Gastrocnemius medialis (tissue), 4 donors: ENCODE results near the gene SLC16A3. TPM values are rescaled to one million over a fixed set of nuclear protein-coding genes. Genes with fewer than 3 reads are reported as not detected.

Source experiments
- ATAC-seq, 2 donors: fragments of 150-250 bp; one replicate each; pipeline ENCODE4 v1.9.1; 2016
- DNase-seq, 2 donors: peaks; one replicate each; pipeline ENCODE4 v3.0.0-alpha.2; 2019
- H3K27ac ChIP-seq, 4 donors: fragments of 200-600 bp; sonication (generic); 1 replicate in 1 of 4; 2 replicates in 3 of 4; pipeline ENCODE4 v1.5.1; 2016 to 2018; ENCODE audit warnings: mild to moderate bottlenecking in 2 of 4, moderate library complexity in 1 of 4
- H3K27me3 ChIP-seq, 3 donors: fragments of 200-600 bp; sonication (generic) in 2 of 3; 1 replicate in 1 of 3; 2 replicates in 2 of 3; pipeline versions ENCODE4 v1.5.1 to v1.6.0; 2016 to 2019; ENCODE audit warnings: mild to moderate bottlenecking in 1 of 3, moderate library complexity in 1 of 3
- H3K36me3 ChIP-seq, 2 donors: fragments of 200-600 bp; sonication (generic) in 1 of 2; one replicate each; pipeline ENCODE4 v1.5.1; 2017 to 2018
- H3K4me1 ChIP-seq, 2 donors: fragments of 200-600 bp; sonication (generic) in 1 of 2; one replicate each; pipeline ENCODE4 v1.5.1; 2016 to 2017; ENCODE audit warnings: mild to moderate bottlenecking in 2 of 2
- H3K4me3 ChIP-seq, 4 donors: fragments of 200-600 bp; sonication (generic) in 3 of 4; 1 replicate in 1 of 4; 2 replicates in 3 of 4; pipeline ENCODE4 v1.5.1; 2016 to 2019; ENCODE audit warnings: mild to moderate bottlenecking in 2 of 4
- H3K9me3 ChIP-seq, 3 donors: fragments of 200-600 bp; sonication (generic) in 2 of 3; 1 replicate in 1 of 3; 2 replicates in 2 of 3; pipeline ENCODE4 v1.5.1; 2016 to 2019
- CTCF ChIP-seq, 5 experiments: fragments of 450-650 bp in 3 of 5; fragments of 200-600 bp in 2 of 5; sonication (generic) in 2 of 5; IDR thresholded peaks in 4 of 5; conservative IDR thresholded peaks in 1 of 5; 1 replicate in 4 of 5; 2 replicates in 1 of 5; pipeline ENCODE4 v1.5.1; 2016 to 2019; ENCODE audit warnings: antibody characterized with exemption in 5 of 5, mild to moderate bottlenecking in 3 of 5, moderate library complexity in 3 of 5
- POLR2A ChIP-seq, 2 donors: fragments of 450-650 bp; IDR thresholded peaks; one replicate each; pipeline ENCODE4 v1.6.1; 2017; ENCODE audit warnings: antibody characterized with exemption in 2 of 2, mild to moderate bottlenecking in 2 of 2, moderate library complexity in 2 of 2
- in situ Hi-C, 4 donors: fragments of 200-750 bp; cut with MboI; loops; one replicate each; pipeline versions ENCODE4 v1.15.0 to v1.8.0; 2017; ENCODE audit warnings: low sequenced_read_pairs in 4 of 4
- intact Hi-C: fragments of 100-400 bp; cut with DNase I; formaldehyde crosslinking; loops from one replicate; pipeline ENCODE4 v1.15.1; 2023; ENCODE audit warnings: low total_unique reads
- total RNA-seq, 4 donors: library from RNA; depleted of rRNA; stranded (reverse); fragments of >200 nt; gene quantifications; one replicate each; pipeline versions ENCODE4 v1.1.0 to v1.2.3, GENCODE V29; 2016

Gene SLC16A3
- total RNA-seq, 4 donors from 2014 or later, result 46.0 to 173 (median 126) TPM

- no peak for ATAC-seq
- intact Hi-C loops (loop anchor here (10.0 kb wide), 1 partner anchor 1889 kb away; no protein-coding TSS in a partner anchor), in situ Hi-C loops (no loop called here)
- Histone ChIP-seq H3K36me3 (peaks cover 0 to 36% of the 10 kb centered on the region in 2 donors), H3K9me3 (no peaks in the 10 kb centered on the region), H3K27me3 (no peaks in the 10 kb centered on the region), H3K4me1 (no peaks in the 10 kb centered on the region), H3K27ac (no peak overlapping the region), H3K4me3 (no peak overlapping the region)
- TF ChIP-seq CTCF (IDR thresholded peaks at IDR 0.05 in 4 of 5, conservative IDR thresholded peaks at IDR 0.05 in 1 of 5) (no peak), POLR2A (IDR thresholded peaks at IDR 0.05) (no peak)
- no peak for DNase-seq
These were observed 35.2 kb upstream of the SLC16A3 start for GRCh38 chr17:82193520-82194220.

GRCh38 chr17:82194765-82195164 lies 34.1 kb upstream of the SLC16A3 start:
- H3K36me3 ChIP-seq, result peaks cover 0 to 36% of the 10 kb centered on the region in 2 donors
- no peaks in the 10 kb centered on the region for H3K4me1 ChIP-seq
- H3K9me3 ChIP-seq, result no peaks in the 10 kb centered on the region
- no peak overlapping the region for H3K4me3 ChIP-seq
- no peaks in the 10 kb centered on the region for H3K27me3 ChIP-seq
- no peak for ATAC-seq
- H3K27ac ChIP-seq, result no peak overlapping the region
- intact Hi-C loops (loop anchor here (10.0 kb wide), 1 partner anchor 1890 kb away; no protein-coding TSS in a partner anchor), in situ Hi-C loops (no loop called here)
- no peak for TF ChIP-seq POLR2A (IDR thresholded peaks at IDR 0.05)
- no peak for TF ChIP-seq CTCF (IDR thresholded peaks at IDR 0.05 in 4 of 5, conservative IDR thresholded peaks at IDR 0.05 in 1 of 5)
- DNase-seq, result no peak

- Histone ChIP-seq H3K4me3 (no peak overlapping the region), H3K27me3 (no peaks in the 10 kb centered on the region), H3K4me1 (no peaks in the 10 kb centered on the region), H3K27ac (no peak overlapping the region), H3K9me3 (no peaks in the 10 kb centered on the region), H3K36me3 (peaks cover 0 to 36% of the 10 kb centered on the region in 2 donors)
- ATAC-seq (no peak), DNase-seq (no peak)
- intact Hi-C loops, result loop anchor here (10.0 kb wide), 1 partner anchor 1891 kb away; no protein-coding TSS in a partner anchor
- TF ChIP-seq CTCF (IDR thresholded peaks at IDR 0.05 in 4 of 5, conservative IDR thresholded peaks at IDR 0.05 in 1 of 5), result no peak
- no peak for TF ChIP-seq POLR2A (IDR thresholded peaks at IDR 0.05)
- in situ Hi-C loops, result no loop called here
These were observed 32.9 kb upstream of the SLC16A3 start for GRCh38 chr17:82195675-82196672.

- ATAC-seq (no peak), DNase-seq (no peak)
- H3K4me1 ChIP-seq, result no peaks in the 10 kb centered on the region
- no peak overlapping the region for H3K27ac ChIP-seq
- no peaks in the 10 kb centered on the region for H3K27me3 ChIP-seq
- no peak overlapping the region for H3K4me3 ChIP-seq
- TF ChIP-seq POLR2A (IDR thresholded peaks at IDR 0.05), result no peak
- no peak for TF ChIP-seq CTCF (IDR thresholded peaks at IDR 0.05 in 4 of 5, conservative IDR thresholded peaks at IDR 0.05 in 1 of 5)
- intact Hi-C loops, result loop anchor here (10.0 kb wide), 1 partner anchor 1893 kb away; no protein-coding TSS in a partner anchor
- peaks cover 0 to 35% of the 10 kb centered on the region in 2 donors for H3K36me3 ChIP-seq
- in situ Hi-C loops, result no loop called here
- no peaks in the 10 kb centered on the region for H3K9me3 ChIP-seq
These were observed 30.8 kb upstream of the SLC16A3 start for GRCh38 chr17:82198092-82198491.
